Superior temporal gyrus (tissue), 1 donor: Measurements from ENCODE around the gene RPS27A.
"Not testable (repeated sequence)": the region's sequence is repeated elsewhere in the genome, so short reads cannot be mapped to it uniquely, and the experiment has no call there.

ENCODE experiments used
- DNase-seq: peaks from one replicate; pipeline ENCODE4 v3.0.0-alpha.2; 2016; ENCODE audit errors: extremely low spot score

The RPS27A gene

DNA sequence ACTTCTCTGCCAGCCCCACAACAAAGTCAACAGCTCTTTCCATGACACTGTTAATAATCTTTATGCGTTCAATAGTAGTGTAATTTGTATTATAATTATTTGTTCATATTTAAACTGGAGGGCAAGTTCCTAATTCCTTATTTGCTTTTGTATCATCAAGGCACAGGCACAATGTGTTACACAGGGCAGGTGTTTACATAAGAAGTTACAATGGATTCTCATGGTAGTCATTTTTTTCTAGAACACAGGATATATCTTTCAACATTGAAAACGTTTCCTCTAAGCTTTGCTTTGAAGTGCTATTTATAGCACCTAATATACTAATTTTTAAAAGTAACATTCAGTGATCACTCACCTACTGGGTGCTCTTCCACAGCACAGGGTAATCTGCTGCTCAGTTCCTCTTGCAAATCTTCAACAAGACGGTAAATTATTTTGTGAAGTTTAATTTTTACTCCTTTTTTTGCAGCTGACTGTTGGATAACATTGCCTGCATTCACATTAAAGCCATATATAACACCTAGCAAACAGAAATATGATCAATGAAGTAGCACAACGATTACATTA lies 7.3 kb downstream of the RPS27A start:
- DNase-seq = no peak

DNA sequence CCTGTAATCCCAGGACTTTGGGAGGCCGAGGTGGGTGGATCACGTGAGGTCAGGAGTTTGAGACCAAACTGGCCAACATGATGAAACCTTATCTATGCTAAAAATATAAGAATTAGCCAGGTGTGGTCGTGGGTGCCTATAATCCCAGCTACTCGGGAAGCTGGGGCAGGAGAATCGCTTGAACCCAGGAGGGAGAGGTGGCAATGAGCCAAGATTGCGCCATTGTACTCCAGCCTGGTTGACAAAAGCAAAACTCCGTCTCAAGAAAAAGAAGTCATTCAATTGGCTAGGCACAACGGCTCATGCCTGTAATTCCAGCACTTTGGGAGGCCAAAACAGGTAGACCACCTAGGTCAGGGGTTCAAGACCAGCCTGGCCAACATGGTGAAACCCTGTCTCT lies 9.1 kb downstream of the RPS27A start:
- DNase-seq = not testable (repeated sequence)

DNA sequence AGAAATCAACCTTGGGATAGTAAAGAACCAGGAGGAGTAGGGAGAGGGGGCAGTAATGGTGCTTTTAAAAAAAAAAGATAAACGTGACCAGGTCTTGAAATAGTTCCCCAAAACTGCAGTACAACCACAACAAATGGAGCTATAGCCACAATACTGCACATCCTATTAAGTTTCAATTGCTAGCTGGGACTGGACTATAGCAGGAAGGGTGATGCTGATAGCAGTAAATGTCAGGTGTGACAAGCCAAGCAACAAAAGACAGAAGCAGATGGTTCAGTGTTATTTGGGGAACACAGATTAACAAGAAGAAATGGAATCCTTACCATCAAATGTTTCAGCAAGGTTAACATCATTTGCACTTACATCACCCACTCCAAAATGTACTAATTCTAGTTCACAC lies 10.1 kb downstream of the RPS27A start:
- DNase-seq = no peak

DNA sequence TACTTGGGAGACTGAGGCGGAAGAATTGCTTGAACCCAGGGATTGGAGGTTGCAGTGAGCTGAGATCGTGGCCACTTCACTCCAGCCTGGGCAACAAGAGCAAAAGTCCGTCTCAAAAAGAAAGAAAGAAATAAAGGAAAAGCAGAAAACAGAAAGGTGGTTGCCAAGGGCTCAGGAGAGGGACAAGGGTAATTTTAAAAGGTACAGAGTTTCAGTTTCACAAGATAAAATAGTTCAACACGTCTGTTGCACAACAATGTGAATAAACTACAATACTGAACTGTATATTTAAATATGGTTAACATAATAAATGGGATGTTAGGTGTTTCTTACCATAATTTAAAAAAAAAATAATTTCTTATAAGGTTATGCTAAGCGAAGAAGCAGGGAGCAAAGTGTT lies 12.9 kb downstream of the RPS27A start:
- no peak for DNase-seq

DNA sequence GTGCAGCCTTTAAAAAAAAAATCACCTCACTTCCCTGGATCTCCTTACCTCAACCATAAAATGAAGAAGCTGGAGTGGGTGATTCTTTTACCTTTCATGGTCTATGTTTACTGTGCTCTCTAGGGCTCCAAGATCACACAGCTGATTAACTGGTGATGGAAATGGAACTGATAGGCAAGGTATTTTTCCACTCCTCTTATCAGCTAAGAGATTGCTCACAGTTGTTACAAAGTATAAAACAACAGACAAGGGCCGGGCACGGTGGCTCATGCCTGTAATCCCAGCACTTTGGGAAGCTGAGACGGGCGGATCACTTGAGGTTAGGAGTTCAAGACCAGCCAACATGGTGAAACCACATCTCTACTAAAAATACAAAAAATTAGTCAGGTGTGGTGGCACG lies 14.5 kb downstream of the RPS27A start:
- DNase-seq = no peak

DNA sequence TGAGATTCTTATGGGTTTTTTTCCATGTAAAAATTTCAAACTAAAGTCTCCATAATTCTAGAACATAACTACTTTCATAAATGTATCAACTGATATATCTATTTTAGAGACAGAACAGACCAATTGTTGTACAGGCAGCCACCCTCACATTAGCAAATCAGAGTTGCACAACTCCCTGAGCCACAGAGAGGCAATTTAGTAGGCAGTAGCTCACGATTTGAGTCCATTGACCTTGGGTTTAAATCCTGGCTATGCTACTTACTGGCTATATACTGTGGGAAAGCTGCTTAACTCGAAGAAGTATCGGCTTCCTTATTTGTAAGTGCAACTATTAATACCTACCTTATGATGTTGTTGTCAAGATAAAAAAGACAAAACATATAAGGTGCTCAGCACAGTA lies 20.3 kb downstream of the RPS27A start:
- no peak for DNase-seq

DNA sequence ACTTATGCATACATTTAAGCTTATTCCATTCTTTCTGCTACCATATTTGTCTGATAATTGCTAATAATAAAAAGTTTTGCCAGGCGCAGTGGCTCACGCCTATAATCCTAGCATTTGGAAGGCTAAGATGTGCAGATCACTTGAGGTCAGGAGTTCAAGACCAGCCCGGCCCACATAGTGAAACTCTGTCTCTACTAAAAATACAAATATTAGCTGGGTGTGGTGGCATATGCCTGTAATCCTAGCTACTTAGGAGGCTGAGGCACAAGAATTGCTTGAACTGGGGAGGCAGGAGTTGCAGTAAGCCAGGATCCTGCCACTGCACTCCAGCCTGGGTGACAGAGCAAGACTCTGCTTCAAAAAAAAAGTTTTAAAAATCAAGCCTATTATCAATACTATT lies 27.1 kb downstream of the RPS27A start:
- not testable (repeated sequence) for DNase-seq

DNA sequence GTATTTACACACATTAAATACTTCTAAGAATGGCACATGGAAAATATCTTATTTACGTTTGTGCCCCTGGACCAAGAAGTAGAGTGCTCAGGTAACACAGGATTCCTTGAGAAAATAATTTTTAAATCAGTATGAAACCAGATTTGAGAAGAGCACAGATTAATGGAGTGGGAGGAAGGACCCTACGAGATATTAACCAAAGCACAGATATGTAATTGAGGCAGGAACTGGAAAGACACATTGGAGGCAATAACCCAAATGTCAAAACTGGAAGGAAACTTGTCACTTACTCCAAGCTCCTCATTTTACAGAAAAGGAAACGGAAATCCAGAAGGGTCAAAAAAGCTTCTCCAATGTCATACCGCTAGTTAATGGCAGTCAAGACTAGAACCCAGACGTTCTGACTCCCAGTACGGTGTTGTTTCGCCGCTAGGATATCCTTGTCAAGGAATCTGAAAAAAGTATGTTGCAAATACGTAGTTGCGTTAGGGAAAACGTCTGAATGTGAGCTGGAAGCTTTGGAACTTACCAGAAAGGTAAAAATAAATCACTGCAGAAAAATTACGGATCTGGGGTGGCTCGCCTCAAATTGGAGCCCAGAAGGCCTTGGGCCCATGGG lies 35.9 kb downstream of the RPS27A start:
- no peak for DNase-seq

DNA sequence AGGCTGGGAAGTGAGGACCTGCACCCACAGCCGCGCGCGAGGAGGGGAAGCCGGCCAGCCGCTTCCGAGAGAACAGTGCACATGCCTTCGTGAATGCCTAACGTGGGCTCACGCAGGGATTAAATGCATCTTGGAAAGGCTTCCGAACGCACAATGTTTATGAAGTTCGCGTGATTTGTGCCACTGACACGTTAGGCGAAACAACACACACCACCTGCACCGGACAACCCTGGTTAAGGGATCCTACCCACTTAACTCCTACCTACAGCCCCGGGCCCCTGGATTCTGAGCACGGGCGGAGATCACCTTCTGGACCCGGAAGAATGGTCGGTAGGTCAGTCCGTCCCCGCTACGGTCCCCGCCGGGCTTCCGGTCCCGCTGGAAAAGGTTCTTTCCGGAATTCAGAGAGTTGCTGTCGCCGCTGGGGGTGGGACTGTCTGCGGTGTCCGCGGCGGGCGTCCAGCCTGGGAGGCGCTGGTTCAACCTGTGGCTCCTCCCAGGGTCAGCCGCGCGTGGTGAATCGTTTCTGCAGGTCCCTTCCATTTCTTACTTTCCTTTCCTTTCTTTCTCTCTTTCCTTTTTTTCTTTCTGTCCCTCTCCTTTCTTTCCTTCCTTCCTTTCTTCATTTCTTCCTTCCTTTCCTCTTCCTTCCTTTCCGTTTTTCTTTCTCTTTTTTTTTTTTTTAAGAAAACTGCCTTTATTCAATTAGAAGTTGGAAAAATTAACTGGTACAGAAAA lies 36.6 kb downstream of the RPS27A start, which contains the start of gene MTIF2:
MTIF2 (minus strand) TSS at position 325 of the 738 bp plus-strand sequence. CDS start 5,373 bp downstream, outside the sequence.
- peak; percentile 93 for DNase-seq

DNA sequence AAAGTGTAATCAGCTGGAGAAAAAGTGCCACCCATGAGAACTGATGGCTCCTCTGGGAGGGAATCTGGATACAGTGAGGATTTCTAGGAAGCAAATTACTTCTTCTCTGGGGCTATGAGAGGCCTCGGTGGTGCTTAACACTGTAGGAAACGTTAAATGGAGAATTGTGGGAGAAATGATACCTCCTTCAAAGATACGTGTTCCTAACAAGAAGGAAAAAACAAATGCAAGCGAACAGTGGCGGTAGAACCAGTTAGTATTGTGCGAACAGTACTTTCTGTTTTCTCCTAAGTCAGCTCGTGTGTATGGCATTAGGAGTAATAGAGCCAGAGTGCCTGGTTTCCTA lies 37.1 kb downstream of the RPS27A start:
- no peak for DNase-seq

DNA sequence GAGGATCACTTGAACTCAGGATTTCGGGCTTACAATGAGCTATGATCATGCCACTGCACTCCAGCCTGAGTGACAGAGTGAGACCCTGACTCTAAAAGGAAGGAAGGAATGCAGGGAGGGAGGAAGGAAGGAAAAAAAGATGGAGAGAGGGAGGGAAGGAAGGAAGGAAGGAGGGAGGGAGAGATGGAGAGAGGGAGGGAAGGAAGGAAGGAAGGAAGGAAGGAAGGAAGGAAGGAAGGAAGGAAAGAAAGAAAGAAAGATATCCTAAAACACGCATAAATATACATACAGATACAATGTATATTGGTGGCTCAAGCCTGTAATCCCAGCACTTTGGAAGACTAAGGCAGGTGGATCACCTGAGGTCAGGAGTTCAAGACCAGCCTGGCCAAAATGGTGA lies 41.9 kb downstream of the RPS27A start:
- not testable (repeated sequence) for DNase-seq

DNA sequence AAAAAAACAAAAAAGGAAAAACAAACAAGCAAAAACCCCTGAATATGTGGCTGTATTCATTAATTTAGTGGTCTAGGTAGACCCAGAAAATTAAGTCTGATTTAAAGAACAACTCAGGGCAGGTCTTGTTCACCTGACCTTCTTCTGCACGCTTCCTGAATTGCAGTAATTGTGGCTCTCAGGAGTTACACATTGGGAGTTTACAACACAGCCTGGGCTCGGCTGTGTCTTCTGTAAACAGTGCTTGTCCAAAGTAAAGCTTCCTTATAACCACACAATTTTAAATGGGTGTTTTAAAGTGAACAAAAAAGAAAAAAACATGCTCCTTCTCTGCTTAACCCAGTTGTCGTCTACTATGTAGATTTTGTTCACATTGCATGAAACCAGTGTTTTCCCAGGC lies 44.8 kb downstream of the RPS27A start:
- DNase-seq = no peak

DNA sequence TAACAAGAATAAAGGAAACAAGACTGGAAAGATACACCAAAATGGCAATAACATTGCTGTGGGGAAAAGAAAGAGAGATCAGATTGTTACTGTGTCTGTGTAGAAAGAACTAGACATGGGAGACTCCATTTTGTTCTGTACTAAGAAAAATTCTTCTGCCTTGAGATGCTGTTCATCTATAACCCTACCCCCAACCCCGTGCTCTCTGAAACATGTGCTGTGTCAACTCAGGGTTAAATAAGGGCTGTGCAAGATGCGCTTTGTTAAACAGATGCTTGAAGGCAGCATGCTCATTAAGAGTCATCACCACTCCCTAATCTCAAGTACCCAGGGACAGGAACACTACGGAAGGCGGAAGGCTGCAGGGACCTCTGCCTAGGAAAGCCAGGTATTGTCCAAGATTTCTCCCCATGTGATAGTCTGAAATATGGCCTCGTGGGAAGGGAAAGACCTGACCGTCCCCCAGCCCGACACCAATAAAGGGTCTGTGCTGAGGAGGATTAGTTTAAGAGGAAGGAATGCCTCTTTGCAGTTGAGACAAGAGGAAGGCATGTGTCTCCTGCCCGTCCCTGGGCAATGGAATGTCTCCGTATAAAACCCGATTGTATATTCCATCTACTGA lies 46.8 kb downstream of the RPS27A start:
- DNase-seq = not testable (repeated sequence)

DNA sequence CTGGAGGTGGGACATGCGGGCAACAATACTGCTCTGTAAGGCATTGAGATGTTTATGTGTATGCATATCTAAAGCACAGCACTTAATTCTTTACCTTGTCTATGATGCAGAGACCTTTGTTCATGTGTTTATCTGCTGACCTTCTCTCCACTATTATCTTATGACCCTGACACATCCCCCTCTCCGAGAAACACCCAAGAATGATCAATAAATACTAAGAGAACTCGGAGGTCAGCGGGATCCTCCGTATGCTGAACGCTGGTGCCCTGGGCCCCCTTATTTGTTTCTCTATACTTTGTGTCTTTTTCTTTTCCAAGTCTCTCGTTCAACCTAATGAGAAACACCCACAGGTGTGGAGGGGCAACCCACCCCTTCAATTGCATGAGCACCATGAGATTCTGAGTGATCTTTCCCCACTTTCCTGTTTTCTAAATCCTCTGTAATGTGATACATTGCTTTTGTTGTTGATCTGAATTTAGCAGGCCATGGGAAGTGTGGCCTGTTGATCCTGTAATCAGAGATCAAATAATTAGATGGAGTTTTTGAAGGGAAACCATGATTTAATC lies 47.5 kb downstream of the RPS27A start:
- not testable (repeated sequence) for DNase-seq

DNA sequence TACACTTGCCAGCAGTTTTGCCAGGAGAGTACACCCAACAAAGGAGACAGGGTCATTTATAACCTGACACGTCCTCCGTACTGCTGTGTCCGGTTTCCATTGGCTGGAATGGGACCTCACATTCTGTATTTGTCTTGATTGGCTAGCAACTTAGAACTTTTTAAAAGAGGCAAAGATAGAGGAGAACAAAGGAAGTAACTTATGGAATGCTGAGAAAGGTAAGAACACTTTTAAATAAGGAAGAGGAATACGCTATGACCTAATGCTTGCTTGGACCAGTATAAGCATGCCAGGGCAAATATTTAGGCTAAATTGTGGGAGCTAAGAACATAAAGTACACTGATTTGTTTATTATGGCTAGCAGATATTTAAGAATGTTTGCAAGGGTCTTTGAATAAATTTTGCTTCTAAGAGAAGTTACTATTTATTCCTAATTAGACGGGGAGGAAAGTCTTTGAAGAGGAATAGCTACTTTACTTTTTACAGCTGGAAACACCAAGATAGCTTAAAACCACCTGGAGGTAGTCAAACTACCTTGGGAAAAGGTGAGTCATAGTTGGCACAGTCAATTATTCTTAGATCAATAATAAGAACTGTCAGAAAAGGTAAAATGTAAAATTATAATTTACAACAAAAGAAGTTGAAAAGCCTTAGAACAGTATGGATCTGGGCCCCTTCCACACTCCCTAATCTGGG lies 48.5 kb downstream of the RPS27A start:
- not testable (repeated sequence) for DNase-seq

DNA sequence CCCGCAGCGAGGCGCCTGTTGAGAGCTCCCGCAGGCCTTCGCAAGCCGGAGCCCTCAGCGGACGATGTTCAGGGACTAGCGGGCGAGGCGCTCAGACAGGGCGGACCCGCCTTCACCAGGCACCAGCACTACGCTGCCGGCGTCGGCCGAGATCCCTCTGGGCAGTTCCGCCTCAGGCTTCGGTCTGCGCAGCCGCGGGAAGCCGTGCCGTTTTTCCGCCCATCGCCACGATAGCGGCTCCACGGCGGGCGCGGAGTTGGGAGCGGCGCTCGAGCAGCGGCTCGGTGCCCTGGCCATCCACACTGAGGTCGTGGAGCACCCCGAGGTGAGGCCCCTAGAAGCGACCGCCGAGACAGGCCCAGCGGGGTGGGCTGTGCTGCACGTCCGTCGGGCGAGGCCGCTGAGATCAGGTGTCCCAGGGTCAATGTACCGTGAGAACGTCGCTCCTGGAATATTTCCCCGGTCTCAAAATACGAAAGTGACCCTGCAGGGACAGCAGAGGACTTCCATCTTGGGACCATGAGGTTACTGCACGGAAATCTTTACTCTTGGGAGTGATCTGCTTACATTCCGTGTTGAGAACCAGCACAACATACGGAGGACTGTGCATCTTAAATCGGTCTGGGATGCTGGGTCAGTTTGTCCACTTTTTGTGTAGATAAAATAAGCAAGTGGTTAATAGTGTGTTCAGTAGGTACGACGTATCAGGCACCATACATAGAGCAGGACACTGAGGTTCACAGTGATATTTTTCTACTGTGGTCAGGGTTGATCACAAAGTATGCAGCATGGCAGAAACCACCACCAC lies 49.8 kb downstream of the RPS27A start:
- peak; percentile 80 for DNase-seq

DNA sequence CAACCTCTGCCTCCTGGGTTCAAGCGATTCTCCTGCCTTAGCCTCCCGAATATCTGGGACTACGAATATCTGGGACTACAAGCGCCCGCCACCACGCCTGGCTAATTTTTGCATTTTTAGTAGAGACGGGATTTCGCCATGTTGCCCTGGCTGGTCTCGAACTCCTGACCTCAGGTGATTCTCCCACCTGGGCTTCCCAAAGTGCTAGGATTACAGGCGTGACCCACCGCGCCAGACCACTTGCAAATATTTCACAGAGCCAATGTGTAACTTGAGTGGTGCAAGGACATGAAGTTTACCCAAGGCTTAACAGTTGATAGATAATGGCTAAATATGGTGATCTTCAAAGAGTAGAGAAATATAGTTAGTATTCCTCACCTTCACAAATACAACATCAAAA lies 50.6 kb downstream of the RPS27A start:
- no peak for DNase-seq
